HPDE6-E6E7 (cell line): ENCODE measurements around the gene PAX2.
A peak's percentile ranks its signal among the peaks of the same experiment; 100 is the strongest.

ENCODE experiments used
- DNase-seq: peaks from one replicate; pipeline ENCODE4 v3.0.0; 2011; ENCODE audit warnings: missing footprints; ENCODE audit errors: extremely low spot score

PAX2 gene

GRCh38 chr10:100878291-100878910 is 133.0 kb downstream of the PAX2 start:
- peak; percentile 76 for DNase-seq
